Heart left ventricle (tissue), 16 donors: ENCODE results near the gene TOR4A. TPM values are rescaled to one million over a fixed set of nuclear protein-coding genes. Genes with fewer than 3 reads are reported as not detected.
A peak's percentile ranks its signal among the peaks of the same experiment; 100 is the strongest.

Experiments used
- ATAC-seq, 4 donors: fragments of 200-7000 bp; cut with Tn5 transposase; one replicate each; pipeline ENCODE4 v1.9.1; 2020 to 2022; ENCODE audit warnings: moderate library complexity in 4 of 4, mild to moderate bottlenecking in 3 of 4, moderate number of reproducible peaks in 1 of 4
- DNase-seq, 5 donors: peaks; one replicate each; pipeline ENCODE4 v3.0.0-alpha.2; 2020
- H3K27ac ChIP-seq, 12 donors: fragments of 200-600 bp; sonication (generic) in 4 of 12; one replicate each; pipeline versions ENCODE4 v1.5.0 to v1.8.0; 2016 to 2022; ENCODE audit warnings: mild to moderate bottlenecking in 2 of 12
- H3K27me3 ChIP-seq, 9 donors: fragments of 200-600 bp; sonication (generic) in 2 of 9; one replicate each; pipeline versions ENCODE4 v1.5.1 to v1.8.0; 2016 to 2022; ENCODE audit warnings: mild to moderate bottlenecking in 3 of 9
- H3K36me3 ChIP-seq, 9 donors: fragments of 200-600 bp; sonication (generic) in 2 of 9; one replicate each; pipeline versions ENCODE4 v1.5.0 to v1.8.0; 2018 to 2022; ENCODE audit warnings: mild to moderate bottlenecking in 2 of 9
- H3K4me1 ChIP-seq, 12 donors: fragments of 200-600 bp; sonication (generic) in 4 of 12; one replicate each; pipeline versions ENCODE4 v1.5.0 to v1.8.0; 2016 to 2022; ENCODE audit warnings: mild to moderate bottlenecking in 3 of 12
- H3K4me3 ChIP-seq, 12 donors: fragments of 200-600 bp; sonication (generic) in 4 of 12; one replicate each; pipeline versions ENCODE4 v1.5.0 to v1.8.0; 2017 to 2022; ENCODE audit warnings: mild to moderate bottlenecking in 9 of 12, moderate library complexity in 4 of 12
- H3K9me3 ChIP-seq, 12 donors: fragments of 200-600 bp; sonication (generic) in 4 of 12; one replicate each; pipeline versions ENCODE4 v1.5.0 to v1.8.0; 2016 to 2022; ENCODE audit warnings: mild to moderate bottlenecking in 1 of 12
- CTCF ChIP-seq, 12 donors: fragments of 200-600 bp; sonication (generic) in 4 of 12; IDR thresholded peaks; one replicate each; pipeline versions ENCODE4 v1.5.0 to v1.8.0; 2018 to 2022; ENCODE audit warnings: antibody characterized with exemption in 12 of 12, mild to moderate bottlenecking in 5 of 12
- POLR2A ChIP-seq, 2 donors: fragments of 450-650 bp; IDR thresholded peaks; one replicate each; pipeline ENCODE4 v1.6.1; 2017; ENCODE audit warnings: antibody characterized with exemption in 2 of 2, mild to moderate bottlenecking in 2 of 2, moderate library complexity in 2 of 2
- WGBS, 4 donors: extraction: QIAGEN DNeasy Blood & Tissue Kit in 2 of 4; methylation state at CpG; one replicate each; pipeline versions ENCODE4 v1.1.5 to v1.1.7; 2013 to 2018; 5-methylcytosine and 5-hydroxymethylcytosine counted together
- intact Hi-C, 10 donors: fragments of 100-400 bp; cut with DNase I; formaldehyde crosslinking; loops; one replicate each; pipeline versions ENCODE4 v1.11.1 to v1.14.2; 2022
- polyA plus RNA-seq, 2 donors: library from polyadenylated mRNA; stranded (reverse); fragments of 200-250 nt; gene quantifications; one replicate each; pipeline ENCODE4 v1.2.3, GENCODE V29; 2013
- total RNA-seq, 9 donors: library from RNA; depleted of rRNA in 2 of 9; stranded (reverse); fragments of >200 nt in 2 of 9; fragmentation: NEBNext Ultra II Directional in 3 of 9; extraction: Animal tissue kit (Norgen Biotek cat#: 25700) in 3 of 9; gene quantifications; one replicate each; pipeline versions ENCODE4 v1.1.0 to v1.2.4, GENCODE V29; 2016 to 2023
- donor health status: ischemic (EF 13 %, LVEDD 7.1; RV severe dilation, severe dysfunction).
- donor health status: healthy with polysubstance abuse.
- donor health status: DM: no; HTN: yes; CAD: no.
- donor health status: DM: no; HTN: no; CAD: no.
- donor health status: ischemic (EF 25% LVEDD 6.9; RV normal size, moderate dysfunction).
- donor health status: ischemic (EF 25% LVEDD 5.7; RV mildly dilated, moderate dysfunction).
- donor health status: healthy.
- donor health status: DM: yes; HTN: yes; CAD: no.
- donor health status: ischemic (EF 35%, LVEDD 5.7; RV mildly dilated, moderate dysfunction).
- donor health status: nonischemic (EF 11% LVEDD 7.7; RV severe dilation, severe dysfunction).
- donor health status: DM: yes; HTN: yes; CAD: no.
- donor health status: PGD.
- donor health status: ischemic (EF 29% LVEDD 5.4; RV normal size, mild dysfunction).
- donor health status: nonischemic (EF 23%, LVEDD 6.1; RV moderate dilation, normal function).

TOR4A gene
- total and polyA plus RNA-seq, 11 donors: 6.6 to 46.4 (median 16.4) TPM

GRCh38 chr9:137295849-137296669 is 18.5 kb downstream of the TOR4A start:
- DNase-seq: peak in 1 of 5 donors; percentile 29
- H3K4me3 ChIP-seq: peak overlapping the region; percentile 13 to 70 (median 52)

GRCh38 chr9:137296670-137297664 is 19.4 kb downstream of the TOR4A start:
- ATAC-seq (peak; percentile 41 to 80 (median 45)), DNase-seq (peak; percentile 83 to 92 (median 87))
- peak overlapping the region; percentile 71 to 98 (median 88) for H3K27ac ChIP-seq
- intact Hi-C loops: loop anchor here in 6 of 10 donors (5.0 to 10.0 kb wide), 3 partner anchors 110 to 230 kb away; no protein-coding TSS in a partner anchor
- TF ChIP-seq POLR2A (IDR thresholded peaks at IDR 0.05): peak in 1 of 2 donors; percentile 38
- no peak for TF ChIP-seq CTCF (IDR thresholded peaks at IDR 0.05)
- peaks cover 0 to 8% (median 0%) of the 10 kb centered on the region in 9 donors for H3K36me3 ChIP-seq
- peaks cover 0 to 75% (median 20%) of the 10 kb centered on the region in 9 donors for H3K27me3 ChIP-seq
- peaks cover 0 to 75% (median 29%) of the 10 kb centered on the region in 12 donors for H3K4me1 ChIP-seq
- H3K4me3 ChIP-seq: peak overlapping the region; percentile 13 to 70 (median 52)
- WGBS, 4 donors: 40 to 57% (median 45%) methylated on average over 18 to 24 of the region's 24 CpGs
- peaks cover 0 to 3% (median 0%) of the 10 kb centered on the region in 12 donors for H3K9me3 ChIP-seq

More at GRCh38 chr9:137295849-137296669, 18.5 kb downstream of the TOR4A start:
- ATAC-seq: peak in 3 of 4 donors; percentile 2 to 3 (median 2)
- intact Hi-C loops: loop anchor here in 8 of 10 donors (2.0 to 10.0 kb wide), 5 partner anchors 111 to 231 kb away; no protein-coding TSS in a partner anchor
- H3K4me1 ChIP-seq: peaks cover 0 to 68% (median 27%) of the 10 kb centered on the region in 12 donors
- H3K36me3 ChIP-seq: peaks cover 0 to 8% (median 0%) of the 10 kb centered on the region in 9 donors
- WGBS, 4 donors: 7 to 20% (median 16%) methylated on average over 18 to 78 of the region's 78 CpGs
- H3K27ac ChIP-seq: peak overlapping the region; percentile 71 to 98 (median 88)
- peaks cover 0 to 3% (median 0%) of the 10 kb centered on the region in 12 donors for H3K9me3 ChIP-seq
- TF ChIP-seq CTCF (IDR thresholded peaks at IDR 0.05) (no peak), POLR2A (IDR thresholded peaks at IDR 0.05) (no peak)
- H3K27me3 ChIP-seq: peaks cover 0 to 70% (median 20%) of the 10 kb centered on the region in 9 donors

- Histone ChIP-seq H3K27ac (peak overlapping the region; percentile 17 to 98 (median 86)), H3K36me3 (peaks cover 0 to 8% (median 0%) of the 10 kb centered on the region in 9 donors), H3K9me3 (peaks cover 0 to 3% (median 0%) of the 10 kb centered on the region in 12 donors), H3K4me3 (peak overlapping the region in 9 of 12 donors; percentile 62 to 94 (median 76)), H3K4me1 (peaks cover 0 to 81% (median 34%) of the 10 kb centered on the region in 12 donors), H3K27me3 (peaks cover 0 to 72% (median 20%) of the 10 kb centered on the region in 9 donors)
- TF ChIP-seq POLR2A (IDR thresholded peaks at IDR 0.05) (no peak), CTCF (IDR thresholded peaks at IDR 0.05) (no peak)
- WGBS, 4 donors: 61 to 75% (median 68%) methylated on average over 7 of the region's 7 CpGs
- intact Hi-C loops: loop anchor here in 6 of 10 donors (5.0 to 10.0 kb wide), 3 partner anchors 109 to 229 kb away; no protein-coding TSS in a partner anchor
- no peak for ATAC-seq
- peak in 1 of 5 donors; percentile 30 for DNase-seq
Observed at GRCh38 chr9:137297966-137298365, 20.4 kb downstream of the TOR4A start.
